ENCODE results near the gene DCTPP1. TPM values are rescaled to one million over a fixed set of nuclear protein-coding genes. Genes with fewer than 3 reads are reported as not detected.
A peak's percentile ranks its signal among the peaks of the same experiment; 100 is the strongest.

The DCTPP1 gene
- total RNA-seq, 2 donors from 2014 or later, result 80.9 to 153 TPM

GRCh38 chr16:30395992-30396585 lies 33.7 kb downstream of the DCTPP1 start:
- DNase-seq, result no peak
- Histone ChIP-seq H3K9ac (ENCODE audit: low read depth in 2 of 2, low read length in 2 of 2) (peak overlapping the region; percentile 85 to 92), H3K27ac (peak overlapping the region; percentile 46), H3K36me3 (no peaks in the 10 kb centered on the region), H3K27me3 (no peaks in the 10 kb centered on the region), H3K4me1 (peaks cover 12% of the 10 kb centered on the region), H3K4me3 (peak overlapping the region; percentile 85), H3K9me3 (no peaks in the 10 kb centered on the region)
- no peak for TF ChIP-seq CTCF (IDR thresholded peaks at IDR 0.05)
- intact Hi-C loops (cut with DNase I), result no loop called here

GRCh38 chr16:30395155-30395991 lies 34.5 kb downstream of the DCTPP1 start, which contains the start of gene ZNF48:
Gene ZNF48 (plus strand): TSS chr16:30395420. CDS start chr16:30395795, 375 bp downstream.
- H3K4me3 ChIP-seq, result peak within 1 kb of the TSS; percentile 85
- DNase-seq, result peak; percentile 72
- peak within 1 kb of the TSS; percentile 46 for H3K27ac ChIP-seq
- H3K9ac ChIP-seq (ENCODE audit: low read depth in 2 of 2, low read length in 2 of 2), result peak within 1 kb of the TSS; percentile 85 to 92
- H3K27me3 ChIP-seq, result no peaks in the 10 kb centered on the region
- H3K9me3 ChIP-seq, result no peaks in the 10 kb centered on the region
- H3K36me3 ChIP-seq, result no peaks in the 10 kb centered on the region
- intact Hi-C loops (cut with DNase I), result no loop called here
- peaks cover 10% of the 10 kb centered on the region for H3K4me1 ChIP-seq
- peak; percentile 15 for TF ChIP-seq CTCF (IDR thresholded peaks at IDR 0.05)

- intact Hi-C loops (cut with DNase I), result no loop called here
- no peaks in the 10 kb centered on the region for H3K27me3 ChIP-seq
- H3K27ac ChIP-seq, result peak overlapping the region; percentile 46
- no peak for TF ChIP-seq CTCF (IDR thresholded peaks at IDR 0.05)
- no peaks in the 10 kb centered on the region for H3K36me3 ChIP-seq
- DNase-seq, result no peak
- peak overlapping the region; percentile 85 for H3K4me3 ChIP-seq
- peak overlapping the region; percentile 40 to 92 for H3K9ac ChIP-seq (ENCODE audit: low read depth in 2 of 2, low read length in 2 of 2)
- H3K4me1 ChIP-seq, result peaks cover 10% of the 10 kb centered on the region
- H3K9me3 ChIP-seq, result no peaks in the 10 kb centered on the region
These were observed 35.2 kb downstream of the DCTPP1 start for GRCh38 chr16:30394592-30395154.

GRCh38 chr16:30383521-30383920 lies 46.3 kb downstream of the DCTPP1 start:
- H3K27ac ChIP-seq, result no peak overlapping the region
- TF ChIP-seq CTCF (IDR thresholded peaks at IDR 0.05), result no peak
- H3K27me3 ChIP-seq, result no peaks in the 10 kb centered on the region
- H3K9ac ChIP-seq (ENCODE audit: low read depth in 2 of 2, low read length in 2 of 2), result no peak overlapping the region
- no peaks in the 10 kb centered on the region for H3K4me1 ChIP-seq
- no peaks in the 10 kb centered on the region for H3K9me3 ChIP-seq
- intact Hi-C loops (cut with DNase I), result no loop called here
- no peaks in the 10 kb centered on the region for H3K36me3 ChIP-seq
- no peak overlapping the region for H3K4me3 ChIP-seq
- DNase-seq, result no peak

- DNase-seq, result no peak
- no peak within 1 kb of the TSS for H3K4me3 ChIP-seq
These were observed 47.5 kb downstream of the DCTPP1 start, which contains the start of gene SEPTIN1 for GRCh38 chr16:30382111-30382881. Gene SEPTIN1 (minus strand): TSS chr16:30382561. CDS start chr16:30382542, 19 bp downstream.

More at GRCh38 chr16:30382111-30382881, 47.5 kb downstream of the DCTPP1 start, which contains the start of gene SEPTIN1:
- Histone ChIP-seq H3K9ac (ENCODE audit: low read depth in 2 of 2, low read length in 2 of 2) (peak within 1 kb of the TSS in 1 of 2 donors; percentile 51), H3K9me3 (no peaks in the 10 kb centered on the region), H3K36me3 (no peaks in the 10 kb centered on the region), H3K27me3 (no peaks in the 10 kb centered on the region), H3K4me1 (peaks cover under 1% of the 10 kb centered on the region), H3K27ac (peak within 1 kb of the TSS; percentile 20)
- no peak for TF ChIP-seq CTCF (IDR thresholded peaks at IDR 0.05)
- intact Hi-C loops (cut with DNase I), result no loop called here

Measured in colonic mucosa (tissue), 4 donors.